Measurements from ENCODE around the gene SPATA4. TPM values are rescaled to one million over a fixed set of nuclear protein-coding genes. Genes with fewer than 3 reads are reported as not detected.

SPATA4 gene
- 0.15 and 0.17 TPM in 2 replicates for total RNA-seq

GRCh38 chr4:176195184-176195978, at the start of gene SPATA4:
SPATA4 (minus strand) TSS chr4:176195585; CDS start chr4:176195562, 23 bp downstream.

Other genes starting within 250 kb of the SPATA4 start
- 3.3 and 5.1 TPM in 2 replicates for gene WDR17, start 129.7 kb downstream of the SPATA4 start, total RNA-seq
- under 0.01 and 1.2 TPM in 2 replicates for gene ASB5, start 73.6 kb upstream of the SPATA4 start, total RNA-seq
- gene SPCS3, start 124.4 kb upstream of the SPATA4 start, total RNA-seq, result 85.8 and 90.2 TPM in 2 replicates